ENCODE results near the gene ZFAND3.

DNA sequence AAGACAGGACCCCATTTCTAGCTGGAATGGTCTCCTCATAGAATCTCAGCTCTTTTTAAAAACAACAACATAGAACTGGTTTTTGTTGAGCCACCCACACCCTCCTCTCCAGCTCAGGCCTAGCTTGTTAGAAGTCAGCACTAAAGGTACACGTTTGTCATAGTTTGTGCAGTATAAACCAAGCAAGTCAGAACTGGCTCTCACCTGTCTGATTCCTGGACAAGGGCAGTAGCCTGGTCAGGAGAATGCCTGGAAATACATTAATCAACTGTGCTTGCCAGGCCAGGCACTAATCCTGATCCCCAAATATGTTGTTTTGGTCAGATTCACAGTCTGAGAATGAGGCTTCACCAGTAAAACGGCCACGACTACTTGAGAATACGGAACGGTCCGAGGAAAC is 296.7 kb downstream of the ZFAND3 start:
- TF ChIP-seq, protein P1, sequence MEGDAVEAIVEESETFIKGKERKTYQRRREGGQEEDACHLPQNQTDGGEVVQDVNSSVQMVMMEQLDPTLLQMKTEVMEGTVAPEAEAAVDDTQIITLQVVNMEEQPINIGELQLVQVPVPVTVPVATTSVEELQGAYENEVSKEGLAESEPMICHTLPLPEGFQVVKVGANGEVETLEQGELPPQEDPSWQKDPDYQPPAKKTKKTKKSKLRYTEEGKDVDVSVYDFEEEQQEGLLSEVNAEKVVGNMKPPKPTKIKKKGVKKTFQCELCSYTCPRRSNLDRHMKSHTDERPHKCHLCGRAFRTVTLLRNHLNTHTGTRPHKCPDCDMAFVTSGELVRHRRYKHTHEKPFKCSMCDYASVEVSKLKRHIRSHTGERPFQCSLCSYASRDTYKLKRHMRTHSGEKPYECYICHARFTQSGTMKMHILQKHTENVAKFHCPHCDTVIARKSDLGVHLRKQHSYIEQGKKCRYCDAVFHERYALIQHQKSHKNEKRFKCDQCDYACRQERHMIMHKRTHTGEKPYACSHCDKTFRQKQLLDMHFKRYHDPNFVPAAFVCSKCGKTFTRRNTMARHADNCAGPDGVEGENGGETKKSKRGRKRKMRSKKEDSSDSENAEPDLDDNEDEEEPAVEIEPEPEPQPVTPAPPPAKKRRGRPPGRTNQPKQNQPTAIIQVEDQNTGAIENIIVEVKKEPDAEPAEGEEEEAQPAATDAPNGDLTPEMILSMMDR (IDR thresholded peaks at IDR 0.05; ENCODE audit: extremely low read depth in 1 of 2, insufficient read depth in 1 of 2, low read depth in 1 of 2, low read length in 2 of 2): no peak
- TF ChIP-seq POLR2A (IDR thresholded peaks at IDR 0.05; ENCODE audit: low read depth, low read length) (no peak), POLR2AphosphoS5 (IDR thresholded peaks at IDR 0.05; ENCODE audit: insufficient read depth, low read depth, low read length) (no peak), EZH2 (IDR thresholded peaks at IDR 0.05; ENCODE audit: borderline replicate concordance, low read depth, low read length, severe bottlenecking) (no peak), MYC (IDR thresholded peaks at IDR 0.05; ENCODE audit: low read depth, low read length) (no peak)
- TF ChIP-seq, protein P2, sequence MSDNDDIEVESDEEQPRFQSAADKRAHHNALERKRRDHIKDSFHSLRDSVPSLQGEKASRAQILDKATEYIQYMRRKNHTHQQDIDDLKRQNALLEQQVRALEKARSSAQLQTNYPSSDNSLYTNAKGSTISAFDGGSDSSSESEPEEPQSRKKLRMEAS (IDR thresholded peaks at IDR 0.05; ENCODE audit: insufficient read depth, insufficient read length): no peak
